SK-N-SH (cell line): ENCODE results near the gene VRK2. TPM values are rescaled to one million over a fixed set of nuclear protein-coding genes. Genes with fewer than 3 reads are reported as not detected.

Source experiments
- CTCF ChIA-PET: fragments of 300-600, 350-600 bp; formaldehyde crosslinking; extraction: SDS; loops from one replicate; lab custom pipeline; 2021; lab: Yijun Ruan, JAX
- POLR2A ChIA-PET: fragments of 350-600 bp; sonication (Branson Sonifier 250); formaldehyde crosslinking; extraction: SDS; loops from one replicate; lab custom pipeline; 2020; ENCODE audit warnings: antibody characterized with exemption, inconsistent platforms; lab: Yijun Ruan, JAX
- DNase-seq: peaks from one replicate; pipeline ENCODE4 v3.0.0; 2012
- H2AFZ ChIP-seq: fragments of 200-600 bp; sonication (generic); 2 replicates; pipeline ENCODE4 v1.8.1; 2016; ENCODE audit warnings: antibody characterized with exemption, mild to moderate bottlenecking, low read depth
- H3F3A ChIP-seq: fragments of 200-600 bp; sonication (generic); replicated peaks from 2 replicates; pipeline ENCODE3; 2016; ENCODE audit warnings: antibody characterized with exemption, mild to moderate bottlenecking; ENCODE audit not compliant: insufficient read depth
- H3K27ac ChIP-seq, 2 experiments: fragments of 200-500 bp in 1 of 2; fragments of 200-600 bp in 1 of 2; sonication (Bioruptor generic) in 1 of 2; sonication (generic), shearing (Covaris generic) in 1 of 2; 2 replicates each; pipeline versions ENCODE4 v1.5.1 to v1.6.1; 2014 to 2016; ENCODE audit warnings: low read depth in 2 of 2, inconsistent platforms in 1 of 2, low read length in 1 of 2, mild to moderate bottlenecking in 1 of 2, mixed read lengths in 1 of 2
- H3K27me3 ChIP-seq: fragments of 200-600 bp; sonication (generic), shearing (Covaris generic); 2 replicates; pipeline ENCODE4 v1.6.1; 2016; ENCODE audit warnings: mixed run types; ENCODE audit not compliant: insufficient read depth
- H3K36me3 ChIP-seq, 2 experiments: fragments of 200-500 bp in 1 of 2; fragments of 200-600 bp in 1 of 2; sonication (Bioruptor generic) in 1 of 2; sonication (generic) in 1 of 2; replicated peaks in 1 of 2; 2 replicates each; pipeline versions ENCODE3 to v1.5.1; 2014 to 2016; ENCODE audit warnings: low read length in 1 of 2, mild to moderate bottlenecking in 1 of 2; ENCODE audit not compliant: insufficient read depth in 2 of 2, control insufficient read depth in 1 of 2
- H3K4me1 ChIP-seq, 2 experiments: fragments of 200-500 bp in 1 of 2; fragments of 200-600 bp in 1 of 2; sonication (Bioruptor generic) in 1 of 2; sonication (generic), shearing (Covaris generic) in 1 of 2; 2 replicates each; pipeline versions ENCODE4 v1.5.1 to v1.6.1; 2014 to 2016; ENCODE audit warnings: low read depth in 1 of 2, low read length in 1 of 2, mixed run types in 1 of 2; ENCODE audit not compliant: insufficient read depth in 2 of 2, control insufficient read depth in 1 of 2
- H3K4me2 ChIP-seq: fragments of 200-600 bp; sonication (generic), shearing (Covaris generic); 2 replicates; pipeline ENCODE4 v1.6.1; 2017; ENCODE audit warnings: mixed run types
- H3K4me3 ChIP-seq, 2 experiments: fragments of 200-500 bp in 1 of 2; fragments of 200-600 bp in 1 of 2; sonication (Bioruptor generic) in 1 of 2; sonication (generic), shearing (Covaris generic) in 1 of 2; 2 replicates each; pipeline versions ENCODE4 v1.5.1 to v1.8.1; 2014 to 2016; ENCODE audit warnings: low read depth in 2 of 2, inconsistent platforms in 1 of 2, low read length in 1 of 2, mild to moderate bottlenecking in 1 of 2, mixed read lengths in 1 of 2, moderate library complexity in 1 of 2
- H3K79me2 ChIP-seq: fragments of 200-600 bp; sonication (generic); 2 replicates; pipeline ENCODE4 v1.8.1; 2017; ENCODE audit warnings: mild to moderate bottlenecking; ENCODE audit not compliant: insufficient read depth
- H3K9ac ChIP-seq: fragments of 200-600 bp; sonication (generic); 2 replicates; pipeline ENCODE4 v1.6.1; 2017; ENCODE audit warnings: mixed run types
- H3K9me2 ChIP-seq: fragments of 200-600 bp; sonication (generic); 2 replicates; pipeline ENCODE4 v1.6.1; 2017; ENCODE audit warnings: mixed run types
- H3K9me3 ChIP-seq: fragments of 200-600 bp; sonication (generic); 2 replicates; pipeline ENCODE4 v1.6.1; 2017; ENCODE audit warnings: mixed run types, mild to moderate bottlenecking, moderate library complexity
- H4K20me1 ChIP-seq: fragments of 200-600 bp; sonication (generic); 2 replicates; pipeline ENCODE4 v1.6.1; 2017; ENCODE audit warnings: mild to moderate bottlenecking, mixed run types; ENCODE audit not compliant: insufficient read depth
- CHD2 ChIP-seq: fragments of 150-350 bp; IDR thresholded peaks from 2 replicates; pipeline ENCODE4 v1.6.1; 2018; ENCODE audit warnings: low read length; ENCODE audit not compliant: partially characterized antibody
- ELF1 ChIP-seq: IDR thresholded peaks from 2 replicates; pipeline ENCODE4 v1.4.0; 2012
- FOXJ3 ChIP-seq: sonication (generic); formaldehyde crosslinking; IDR thresholded peaks from 2 replicates; pipeline ENCODE4 v1.5.1; 2020; ENCODE audit warnings: mild to moderate bottlenecking, missing genetic modification reagents
- MEF2A ChIP-seq: IDR thresholded peaks from 2 replicates; pipeline ENCODE4 v1.4.0; 2012; ENCODE audit warnings: low read depth, borderline replicate concordance
- NRF1 ChIP-seq: IDR thresholded peaks from 2 replicates; pipeline ENCODE4 v1.6.1; 2012; ENCODE audit warnings: low read depth, mild to moderate bottlenecking, low read length
- RAD21 ChIP-seq: IDR thresholded peaks from 2 replicates; pipeline ENCODE4 v1.6.1; 2012; ENCODE audit warnings: mild to moderate bottlenecking, low read length
- RCOR1 ChIP-seq: fragments of 150-350 bp; IDR thresholded peaks from 2 replicates; pipeline ENCODE4 v1.6.1; 2017; ENCODE audit warnings: antibody characterized with exemption, low read length
- RFX5 ChIP-seq: IDR thresholded peaks from 2 replicates; pipeline ENCODE4 v1.6.1; 2012; ENCODE audit warnings: mild to moderate bottlenecking, improper control_type of control experiment, low read length
- SMC3 ChIP-seq: IDR thresholded peaks from 2 replicates; pipeline ENCODE4 v1.6.1; 2012; ENCODE audit warnings: low read depth, low read length, improper control_type of control experiment
- TCF12 ChIP-seq: IDR thresholded peaks from 2 replicates; pipeline ENCODE4 v1.4.0; 2012
- TEAD4 ChIP-seq: IDR thresholded peaks from 2 replicates; pipeline ENCODE4 v1.4.0; 2012; ENCODE audit warnings: mild to moderate bottlenecking, borderline replicate concordance; ENCODE audit not compliant: insufficient read depth
- WGBS: methylation state at CpG from one replicate; pipeline ENCODE4 v1.1.6; 2017; ENCODE audit warnings: low lambda C conversion rate; 5-methylcytosine and 5-hydroxymethylcytosine counted together
- polyA plus RNA-seq, 3 experiments: library from polyadenylated mRNA; depleted of rRNA; stranded (reverse); fragments of >200 nt; gene quantifications; 2 replicates each; pipeline ENCODE4 v1.2.3, GENCODE V29; 2012
- TF ChIP-seq, protein P1 (sequence below): IDR thresholded peaks from 2 replicates; pipeline ENCODE4; 2012
- TF ChIP-seq, protein P2 (sequence below): fragments of 200-600 bp; sonication (generic); IDR thresholded peaks from 2 replicates; pipeline ENCODE4 v1.6.1; 2017; ENCODE audit warnings: antibody characterized with exemption, mild to moderate bottlenecking, moderate library complexity
- TF ChIP-seq, protein P3 (sequence below): fragments of 150-350 bp; IDR thresholded peaks from 2 replicates; pipeline ENCODE4 v1.6.1; 2017; ENCODE audit warnings: antibody characterized with exemption, low read length, low read depth, borderline replicate concordance
- TF ChIP-seq, protein P4 (sequence below): IDR thresholded peaks from 2 replicates; pipeline ENCODE4 v1.4.0; 2012; ENCODE audit warnings: low read depth, borderline replicate concordance

The VRK2 gene
- polyA plus RNA-seq, 1 of the 3 experiments (the other 2 are of a cell fraction): not detected

DNA sequence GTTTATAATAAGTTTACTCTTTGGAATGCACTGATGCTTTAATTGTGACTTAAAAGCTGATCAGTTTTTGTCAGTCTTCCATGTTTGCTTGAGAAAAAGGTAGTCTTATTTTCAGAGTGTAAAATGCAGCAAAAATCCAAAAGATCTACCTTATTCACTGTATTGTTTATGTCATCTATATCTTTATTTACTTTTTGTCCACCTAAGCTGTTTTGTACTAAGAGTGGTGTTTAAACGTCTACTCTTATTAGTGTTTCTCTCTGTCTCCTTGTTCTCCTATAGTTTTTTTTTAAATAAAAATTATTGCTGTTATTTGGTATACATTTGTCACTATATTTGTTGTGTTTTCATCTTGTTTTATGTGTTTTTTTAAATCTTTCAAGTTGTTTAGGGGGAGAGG, 50.4 kb downstream of the VRK2 start:
- Histone ChIP-seq H3K4me2 (no peak overlapping the region), H3K9me3 (no peaks in the 10 kb centered on the region), H3K27me3 (no peaks in the 10 kb centered on the region), H2AFZ (no peak overlapping the region), H3K4me3 (no peak overlapping the region), H3K9ac (no peak overlapping the region), H3K79me2 (no peaks in the 10 kb centered on the region), H3K27ac (no peak overlapping the region), H3K4me1 (no peaks in the 10 kb centered on the region; a peak in 1 of 4 replicates), H4K20me1 (no peaks in the 10 kb centered on the region), H3K9me2 (no peaks in the 10 kb centered on the region), H3F3A (no peaks in the 10 kb centered on the region), H3K36me3 (no peaks in the 10 kb centered on the region)
- WGBS: 67% methylated on average over 1 of the region's 1 CpG
- ChIA-PET POLR2A (no interaction called here), CTCF (no interaction called here)
- DNase-seq: no peak
- TF ChIP-seq ELF1 (no peak), TEAD4 (no peak), MEF2A (no peak), RFX5 (no peak), TCF12 (no peak), NRF1 (no peak), RCOR1 (no peak), FOXJ3 (CRISPR knock-in tag) (no peak), CHD2 (no peak), RAD21 (no peak), SMC3 (no peak)
- TF ChIP-seq, protein P1, sequence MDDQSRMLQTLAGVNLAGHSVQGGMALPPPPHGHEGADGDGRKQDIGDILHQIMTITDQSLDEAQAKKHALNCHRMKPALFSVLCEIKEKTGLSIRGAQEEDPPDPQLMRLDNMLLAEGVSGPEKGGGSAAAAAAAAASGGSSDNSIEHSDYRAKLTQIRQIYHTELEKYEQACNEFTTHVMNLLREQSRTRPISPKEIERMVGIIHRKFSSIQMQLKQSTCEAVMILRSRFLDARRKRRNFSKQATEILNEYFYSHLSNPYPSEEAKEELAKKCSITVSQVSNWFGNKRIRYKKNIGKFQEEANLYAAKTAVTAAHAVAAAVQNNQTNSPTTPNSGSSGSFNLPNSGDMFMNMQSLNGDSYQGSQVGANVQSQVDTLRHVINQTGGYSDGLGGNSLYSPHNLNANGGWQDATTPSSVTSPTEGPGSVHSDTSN: no peak
- TF ChIP-seq, protein P2, sequence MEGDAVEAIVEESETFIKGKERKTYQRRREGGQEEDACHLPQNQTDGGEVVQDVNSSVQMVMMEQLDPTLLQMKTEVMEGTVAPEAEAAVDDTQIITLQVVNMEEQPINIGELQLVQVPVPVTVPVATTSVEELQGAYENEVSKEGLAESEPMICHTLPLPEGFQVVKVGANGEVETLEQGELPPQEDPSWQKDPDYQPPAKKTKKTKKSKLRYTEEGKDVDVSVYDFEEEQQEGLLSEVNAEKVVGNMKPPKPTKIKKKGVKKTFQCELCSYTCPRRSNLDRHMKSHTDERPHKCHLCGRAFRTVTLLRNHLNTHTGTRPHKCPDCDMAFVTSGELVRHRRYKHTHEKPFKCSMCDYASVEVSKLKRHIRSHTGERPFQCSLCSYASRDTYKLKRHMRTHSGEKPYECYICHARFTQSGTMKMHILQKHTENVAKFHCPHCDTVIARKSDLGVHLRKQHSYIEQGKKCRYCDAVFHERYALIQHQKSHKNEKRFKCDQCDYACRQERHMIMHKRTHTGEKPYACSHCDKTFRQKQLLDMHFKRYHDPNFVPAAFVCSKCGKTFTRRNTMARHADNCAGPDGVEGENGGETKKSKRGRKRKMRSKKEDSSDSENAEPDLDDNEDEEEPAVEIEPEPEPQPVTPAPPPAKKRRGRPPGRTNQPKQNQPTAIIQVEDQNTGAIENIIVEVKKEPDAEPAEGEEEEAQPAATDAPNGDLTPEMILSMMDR: no peak
- TF ChIP-seq, protein P3, sequence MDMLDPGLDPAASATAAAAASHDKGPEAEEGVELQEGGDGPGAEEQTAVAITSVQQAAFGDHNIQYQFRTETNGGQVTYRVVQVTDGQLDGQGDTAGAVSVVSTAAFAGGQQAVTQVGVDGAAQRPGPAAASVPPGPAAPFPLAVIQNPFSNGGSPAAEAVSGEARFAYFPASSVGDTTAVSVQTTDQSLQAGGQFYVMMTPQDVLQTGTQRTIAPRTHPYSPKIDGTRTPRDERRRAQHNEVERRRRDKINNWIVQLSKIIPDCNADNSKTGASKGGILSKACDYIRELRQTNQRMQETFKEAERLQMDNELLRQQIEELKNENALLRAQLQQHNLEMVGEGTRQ: no peak
- TF ChIP-seq, protein P4, sequence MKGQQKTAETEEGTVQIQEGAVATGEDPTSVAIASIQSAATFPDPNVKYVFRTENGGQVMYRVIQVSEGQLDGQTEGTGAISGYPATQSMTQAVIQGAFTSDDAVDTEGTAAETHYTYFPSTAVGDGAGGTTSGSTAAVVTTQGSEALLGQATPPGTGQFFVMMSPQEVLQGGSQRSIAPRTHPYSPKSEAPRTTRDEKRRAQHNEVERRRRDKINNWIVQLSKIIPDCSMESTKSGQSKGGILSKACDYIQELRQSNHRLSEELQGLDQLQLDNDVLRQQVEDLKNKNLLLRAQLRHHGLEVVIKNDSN: no peak
